ENCODE results near the gene JMJD8.
A peak's percentile ranks its signal among the peaks of the same experiment; 100 is the strongest.

JMJD8 gene

GRCh38 chr16:684071-684794 is at the start of gene JMJD8:
TSS of gene JMJD8 (minus strand) at chr16:684334. CDS start at chr16:684319, 15 bp downstream.
- peak; percentile 97 for DNase-seq (ENCODE audit: low read depth)

- DNase-seq (ENCODE audit: low read depth), result no peak
Observed at GRCh38 chr16:733382-734207, 49.5 kb upstream of the JMJD8 start.

GRCh38 chr16:732936-733335 is 48.8 kb upstream of the JMJD8 start:
- DNase-seq (ENCODE audit: low read depth), result no peak

- no peak for DNase-seq (ENCODE audit: low read depth)
Observed at GRCh38 chr16:732332-732731, 48.2 kb upstream of the JMJD8 start.

GRCh38 chr16:730666-731509 is 46.8 kb upstream of the JMJD8 start:
- no peak for DNase-seq (ENCODE audit: low read depth)

- DNase-seq (ENCODE audit: low read depth), result no peak
Observed at GRCh38 chr16:729768-730665, 45.9 kb upstream of the JMJD8 start.

- DNase-seq (ENCODE audit: low read depth), result no peak
Observed at GRCh38 chr16:728890-729744, 45.0 kb upstream of the JMJD8 start.

GRCh38 chr16:728131-728889 is 44.2 kb upstream of the JMJD8 start:
- DNase-seq (ENCODE audit: low read depth), result peak; percentile 56

GRCh38 chr16:727291-727977 is 43.3 kb upstream of the JMJD8 start:
- no peak for DNase-seq (ENCODE audit: low read depth)

- peak; percentile 61 for DNase-seq (ENCODE audit: low read depth)
Observed at GRCh38 chr16:726438-727290, 42.5 kb upstream of the JMJD8 start, which contains the start of the genes CCDC78 and HAGHL. TSS of gene CCDC78 (minus strand) at chr16:726443. CDS start at chr16:726367, 76 bp downstream. TSS of gene HAGHL (plus strand) at chr16:727106. CDS start at chr16:727510, 404 bp downstream.

- DNase-seq (ENCODE audit: low read depth), result no peak
Observed at GRCh38 chr16:726188-726437, 42.0 kb upstream of the JMJD8 start.

- no peak for DNase-seq (ENCODE audit: low read depth)
Observed at GRCh38 chr16:725463-726187, 41.5 kb upstream of the JMJD8 start.

GRCh38 chr16:725041-725376 is 40.9 kb upstream of the JMJD8 start:
- no peak for DNase-seq (ENCODE audit: low read depth)

- no peak for DNase-seq (ENCODE audit: low read depth)
Observed at GRCh38 chr16:724188-725040, 40.3 kb upstream of the JMJD8 start.

GRCh38 chr16:723695-724094 is 39.6 kb upstream of the JMJD8 start:
- DNase-seq (ENCODE audit: low read depth), result no peak

- DNase-seq (ENCODE audit: low read depth), result no peak
Observed at GRCh38 chr16:722835-723633, 38.9 kb upstream of the JMJD8 start.
